BE2C (cell line): ENCODE results near the gene ORC3. TPM values are rescaled to one million over a fixed set of nuclear protein-coding genes. Genes with fewer than 3 reads are reported as not detected.

Source experiments
- DNase-seq: peaks from one replicate; pipeline ENCODE4 v3.0.0-alpha.2; 2020
- H3K27me3 ChIP-seq: fragments of 250-450 bp; sonication (Bioruptor Pico); 2 replicates; pipeline ENCODE4 v1.5.1; 2020; ENCODE audit warnings: mild to moderate bottlenecking
- H3K36me3 ChIP-seq: fragments of 250-450 bp; sonication (Bioruptor Pico); 2 replicates; pipeline ENCODE4 v1.5.1; 2020; ENCODE audit warnings: mild to moderate bottlenecking
- H3K4me1 ChIP-seq: fragments of 250-450 bp; sonication (Bioruptor Pico); 2 replicates; pipeline ENCODE4 v1.5.1; 2020
- H3K4me3 ChIP-seq: 2 replicates; pipeline ENCODE4 v1.5.1; 2011; ENCODE audit warnings: low read depth, low read length
- H3K9me3 ChIP-seq: fragments of 250-450 bp; sonication (Bioruptor Pico); 2 replicates; pipeline ENCODE4 v1.5.1; 2020
- polyA plus RNA-seq: library from polyadenylated mRNA; unstranded; fragments of >200 nt; gene quantifications from one replicate; pipeline ENCODE4 v1.2.1, GENCODE V29; 2012; ENCODE audit warnings: low read depth, missing spikeins; ENCODE audit not compliant: insufficient read length, insufficient read depth
- TF ChIP-seq, protein P1 (sequence below): IDR thresholded peaks from 2 replicates; pipeline ENCODE4 v1.5.1; 2012; ENCODE audit warnings: mild to moderate bottlenecking, low read depth, low read length

ORC3 gene
- polyA plus RNA-seq, result 40.8 TPM

DNA sequence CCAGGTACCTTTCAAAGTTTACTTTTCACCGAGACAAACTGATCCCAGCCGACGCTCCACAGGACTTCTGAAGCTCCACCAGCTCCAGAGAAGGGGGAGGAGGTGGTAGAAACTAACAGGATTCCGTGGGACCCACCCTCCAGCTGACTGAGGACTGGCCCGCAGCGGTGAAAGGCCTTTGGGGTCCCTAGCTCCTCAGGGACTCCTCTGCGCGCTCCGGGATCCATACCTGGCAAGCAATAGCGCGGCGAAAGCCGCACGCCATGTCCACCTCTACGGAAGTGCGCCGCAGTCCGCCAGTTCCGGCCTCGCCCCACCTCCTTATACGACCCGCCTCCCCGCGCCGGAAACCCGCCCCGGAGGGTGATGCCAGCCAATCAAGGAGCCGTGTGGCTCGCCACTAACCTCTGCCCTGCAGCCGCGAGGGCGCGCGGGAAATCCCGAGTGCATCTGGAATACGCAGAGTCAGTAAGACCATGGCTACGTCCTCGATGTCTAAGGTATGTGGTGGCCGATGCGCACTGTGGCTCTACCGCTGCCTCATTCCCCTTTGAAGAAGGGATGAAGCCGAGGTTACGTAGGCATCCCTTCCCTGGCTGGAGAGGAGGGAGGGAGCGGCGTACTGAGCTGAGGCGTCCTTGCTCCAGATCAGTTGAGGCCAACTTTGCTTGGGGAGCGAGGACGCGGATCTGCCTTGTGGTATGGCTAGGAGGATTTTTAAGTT lies at the start of gene ORC3, which contains the start of gene RARS2:
Gene ORC3 (plus strand): TSS at position 443 of the 724 bp plus-strand sequence. CDS start 34 bp downstream, at position 477.
Gene RARS2 (minus strand): TSS at position 295 of the 724 bp plus-strand sequence. CDS start 30 bp downstream, at position 265.
- peak within 1 kb of the TSS; percentile 91 for H3K4me3 ChIP-seq
- H3K27me3 ChIP-seq, result no peaks in the 10 kb centered on the region
- H3K4me1 ChIP-seq, result 0 out of 2 replicates have a peak, but pooled peaks cover 2% of the 10 kb centered on the region
- DNase-seq, result peak; percentile 98
- H3K36me3 ChIP-seq, result peaks cover 13% of the 10 kb centered on the region
- H3K9me3 ChIP-seq, result no peaks in the 10 kb centered on the region
- TF ChIP-seq, protein P1, sequence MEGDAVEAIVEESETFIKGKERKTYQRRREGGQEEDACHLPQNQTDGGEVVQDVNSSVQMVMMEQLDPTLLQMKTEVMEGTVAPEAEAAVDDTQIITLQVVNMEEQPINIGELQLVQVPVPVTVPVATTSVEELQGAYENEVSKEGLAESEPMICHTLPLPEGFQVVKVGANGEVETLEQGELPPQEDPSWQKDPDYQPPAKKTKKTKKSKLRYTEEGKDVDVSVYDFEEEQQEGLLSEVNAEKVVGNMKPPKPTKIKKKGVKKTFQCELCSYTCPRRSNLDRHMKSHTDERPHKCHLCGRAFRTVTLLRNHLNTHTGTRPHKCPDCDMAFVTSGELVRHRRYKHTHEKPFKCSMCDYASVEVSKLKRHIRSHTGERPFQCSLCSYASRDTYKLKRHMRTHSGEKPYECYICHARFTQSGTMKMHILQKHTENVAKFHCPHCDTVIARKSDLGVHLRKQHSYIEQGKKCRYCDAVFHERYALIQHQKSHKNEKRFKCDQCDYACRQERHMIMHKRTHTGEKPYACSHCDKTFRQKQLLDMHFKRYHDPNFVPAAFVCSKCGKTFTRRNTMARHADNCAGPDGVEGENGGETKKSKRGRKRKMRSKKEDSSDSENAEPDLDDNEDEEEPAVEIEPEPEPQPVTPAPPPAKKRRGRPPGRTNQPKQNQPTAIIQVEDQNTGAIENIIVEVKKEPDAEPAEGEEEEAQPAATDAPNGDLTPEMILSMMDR, result no peak

DNA sequence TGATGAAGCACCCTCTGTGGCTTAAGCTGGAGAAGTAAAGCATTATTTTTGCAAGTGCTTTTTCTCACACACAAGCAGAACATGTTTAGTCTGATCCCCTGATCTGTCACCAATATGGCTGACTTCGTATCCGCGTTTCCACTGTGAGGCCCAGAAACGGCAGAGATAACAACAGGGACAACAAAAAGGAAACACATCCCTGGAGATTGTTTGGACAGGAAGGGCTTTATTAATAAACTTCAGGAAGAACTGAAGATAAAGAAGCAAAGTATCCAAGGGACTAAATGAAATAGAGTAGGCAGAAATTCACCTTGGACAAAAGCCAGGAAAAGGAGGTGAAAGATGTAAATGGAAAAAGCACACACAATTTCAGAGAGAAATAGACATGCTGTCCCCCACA lies 49.4 kb upstream of the ORC3 start:
- Histone ChIP-seq H3K36me3 (peaks cover 11% of the 10 kb centered on the region), H3K9me3 (no peaks in the 10 kb centered on the region; the same call in 1 of the 2 replicates), H3K4me3 (no peak overlapping the region), H3K27me3 (no peaks in the 10 kb centered on the region), H3K4me1 (no peaks in the 10 kb centered on the region)
- TF ChIP-seq, protein P1, result no peak
- no peak for DNase-seq

DNA sequence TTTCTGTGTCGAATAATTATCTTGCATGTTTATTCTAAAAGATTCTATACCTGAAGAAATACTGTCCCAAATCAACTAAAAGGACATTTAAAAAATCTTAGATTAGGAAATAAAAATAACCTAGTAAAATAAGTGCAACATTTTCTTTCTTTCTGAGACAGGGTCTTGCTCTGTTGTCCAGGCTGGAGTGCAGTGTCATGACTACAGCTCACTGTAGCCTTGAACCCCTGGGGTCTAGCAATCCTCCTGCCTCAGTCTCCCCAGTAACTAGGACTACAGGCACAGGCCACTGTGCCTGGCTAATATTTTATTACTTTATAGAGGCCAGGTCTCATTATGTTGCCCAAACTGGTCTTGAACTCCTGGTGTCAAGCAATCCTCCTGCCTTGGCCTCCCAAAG lies 48.9 kb upstream of the ORC3 start:
- Histone ChIP-seq H3K36me3 (peaks cover 11% of the 10 kb centered on the region), H3K9me3 (no peaks in the 10 kb centered on the region; the same call in 1 of the 2 replicates), H3K4me1 (no peaks in the 10 kb centered on the region), H3K4me3 (no peak overlapping the region), H3K27me3 (no peaks in the 10 kb centered on the region)
- TF ChIP-seq, protein P1, result no peak
- no peak for DNase-seq

DNA sequence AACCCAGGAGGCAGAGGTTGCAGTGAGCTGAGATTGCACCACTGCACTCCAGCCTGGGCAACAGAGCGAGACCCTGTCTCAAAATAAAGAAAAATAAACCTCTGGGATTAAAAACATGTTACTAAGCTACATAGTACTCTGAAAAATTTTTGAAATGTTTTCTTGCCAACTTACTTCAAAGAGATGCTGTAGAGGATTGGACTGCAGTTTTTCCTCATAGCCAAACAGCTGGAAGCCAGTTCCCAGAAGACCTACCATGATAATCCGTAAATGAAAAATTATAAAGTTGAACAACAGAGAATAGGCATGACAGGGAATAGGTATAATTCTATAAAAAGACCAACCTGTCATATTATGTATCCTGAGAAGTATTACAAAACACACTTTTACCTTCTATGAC lies 48.2 kb upstream of the ORC3 start:
- Histone ChIP-seq H3K4me1 (no peaks in the 10 kb centered on the region), H3K9me3 (no peaks in the 10 kb centered on the region; the same call in 1 of the 2 replicates), H3K4me3 (no peak overlapping the region), H3K27me3 (no peaks in the 10 kb centered on the region), H3K36me3 (peaks cover 11% of the 10 kb centered on the region)
- TF ChIP-seq, protein P1, result no peak
- DNase-seq, result no peak

DNA sequence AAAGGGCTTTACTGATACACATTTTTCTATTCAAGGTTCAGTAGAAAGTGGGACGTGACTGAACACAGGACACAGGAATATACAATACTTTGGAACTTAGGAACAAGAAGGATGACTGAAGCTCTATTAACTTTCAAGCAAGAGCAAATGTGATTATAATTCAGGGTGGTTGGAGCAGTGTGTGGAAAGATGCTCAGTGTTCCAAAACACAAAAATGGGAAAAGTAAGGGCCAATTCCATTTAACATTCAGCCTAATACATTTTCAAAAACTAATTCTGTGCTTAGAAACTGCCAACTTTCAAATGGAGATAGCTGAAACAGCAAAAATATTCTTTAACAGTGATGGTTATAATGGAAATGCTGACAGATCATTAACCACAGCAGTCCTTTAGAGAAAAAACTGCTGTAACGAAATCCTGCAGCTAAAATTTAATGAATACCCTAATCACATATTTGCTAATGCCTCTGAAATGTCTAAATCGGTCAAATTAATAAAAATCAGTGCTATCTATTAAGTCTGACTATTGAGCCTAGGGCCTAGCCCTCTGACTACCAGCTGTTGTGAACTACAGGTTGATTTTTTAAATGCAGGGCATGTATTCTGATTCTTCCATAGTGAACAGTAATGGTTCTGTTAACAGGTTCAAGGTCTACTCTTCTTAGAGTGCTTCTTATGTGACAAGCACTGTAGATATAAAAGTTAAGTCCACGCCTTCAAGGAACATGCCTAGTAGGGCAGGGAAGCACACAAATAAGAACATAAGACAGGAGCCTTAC lies 46.0 kb upstream of the ORC3 start:
- TF ChIP-seq, protein P1, result no peak
- H3K4me1 ChIP-seq, result no peaks in the 10 kb centered on the region
- no peaks in the 10 kb centered on the region for H3K27me3 ChIP-seq
- no peaks in the 10 kb centered on the region; the same call in 1 of the 2 replicates for H3K9me3 ChIP-seq
- no peak overlapping the region for H3K4me3 ChIP-seq
- no peak for DNase-seq
- peaks cover 13% of the 10 kb centered on the region for H3K36me3 ChIP-seq
